Endothelial cell of umbilical vein (primary cell): Measurements from ENCODE around the gene RER1. TPM values are rescaled to one million over a fixed set of nuclear protein-coding genes. Genes with fewer than 3 reads are reported as not detected.

Experiments used
- BruUV-seq: library from RNA; stranded (reverse); fragments of 400-500 nt; replicated peaks from 2 replicates; lab custom pipeline; 2021; lab: Mats Ljungman, UMichigan
- CTCF ChIA-PET: fragments of 300-600, 350-600 bp; sonication (Branson Sonifier 250); formaldehyde crosslinking; loops from one replicate; lab custom pipeline; 2021; ENCODE audit warnings: antibody characterized with exemption, inconsistent platforms; lab: Charles Lee
- POLR2A ChIA-PET: fragments of 300-600, 350-600 bp; sonication (Branson Sonifier 250); formaldehyde crosslinking; loops from one replicate; lab custom pipeline; 2021; ENCODE audit warnings: antibody characterized with exemption, inconsistent platforms; lab: Charles Lee
- DNase-seq: peaks from one replicate; pipeline ENCODE4 v3.0.0-alpha.2; 2011; ENCODE audit warnings: low read depth, low spot score
- FAIRE-seq: peaks from 2 replicates; lab custom pipeline; 2011; peaks lifted over from hg19 to GRCh38; lab: Jason Lieb, UNC
- H2AFZ ChIP-seq: 2 replicates; pipeline ENCODE4 v1.6.0; 2012; ENCODE audit warnings: low read depth, low read length, control low read depth, inconsistent platforms
- H3K27ac ChIP-seq: 2 replicates; pipeline ENCODE4 v1.5.1; 2011; ENCODE audit warnings: low read depth, mild to moderate bottlenecking, control low read depth, low read length, moderate library complexity; ENCODE audit not compliant: insufficient read depth
- H3K27me3 ChIP-seq, 2 experiments: 2 replicates each; pipeline versions ENCODE4 v1.6.0 to v1.6.1; 2011; ENCODE audit warnings: low read length in 2 of 2, mixed read lengths in 1 of 2; ENCODE audit not compliant: control insufficient read depth in 2 of 2, insufficient read depth in 2 of 2
- H3K36me3 ChIP-seq, 2 experiments: 2 replicates in 1 of 2; 3 replicates in 1 of 2; pipeline ENCODE4 v1.5.1; 2011; ENCODE audit warnings: low read length in 2 of 2, mild to moderate bottlenecking in 1 of 2, moderate library complexity in 1 of 2; ENCODE audit not compliant: control insufficient read depth in 2 of 2, insufficient read depth in 2 of 2; ENCODE audit errors: extremely low read depth in 1 of 2
- H3K4me1 ChIP-seq: 3 replicates; pipeline ENCODE4 v1.5.1; 2011; ENCODE audit warnings: mild to moderate bottlenecking, low read length; ENCODE audit not compliant: control insufficient read depth, insufficient read depth; ENCODE audit errors: extremely low read depth
- H3K4me2 ChIP-seq: 2 replicates; pipeline ENCODE4 v1.6.1; 2011; ENCODE audit warnings: low read length, control low read depth, mixed read lengths; ENCODE audit not compliant: insufficient read depth
- H3K4me3 ChIP-seq, 3 experiments: fragments of 200-600 bp in 1 of 3; sonication (generic), shearing (Covaris generic) in 1 of 3; replicated peaks in 1 of 3; 2 replicates each; pipeline ENCODE4 v1.5.1; 2011 to 2016; ENCODE audit warnings: control low read depth in 3 of 3, low read length in 3 of 3, mild to moderate bottlenecking in 2 of 3, inconsistent platforms in 1 of 3, low read depth in 1 of 3, moderate library complexity in 1 of 3; ENCODE audit not compliant: insufficient read depth in 1 of 3
- H3K79me2 ChIP-seq: 2 replicates; pipeline ENCODE4 v1.6.0; 2012; ENCODE audit warnings: low read length, inconsistent platforms; ENCODE audit not compliant: control insufficient read depth, insufficient read depth
- H3K9ac ChIP-seq: replicated peaks from 2 replicates; pipeline ENCODE3; 2011; ENCODE audit warnings: low read length, control low read depth; ENCODE audit not compliant: insufficient read depth; ENCODE audit errors: extremely low read depth
- H3K9me1 ChIP-seq: replicated peaks from 3 replicates; pipeline ENCODE4 v1.6.0; 2011; ENCODE audit warnings: mild to moderate bottlenecking, low read length; ENCODE audit not compliant: control insufficient read depth, insufficient read depth; ENCODE audit errors: extremely low read depth
- H3K9me3 ChIP-seq: replicated peaks from 2 replicates; pipeline ENCODE4 v1.5.1; 2012; ENCODE audit warnings: low read length, inconsistent platforms; ENCODE audit not compliant: control insufficient read depth, insufficient read depth
- H4K20me1 ChIP-seq: replicated peaks from 2 replicates; pipeline ENCODE3; 2011; ENCODE audit warnings: mild to moderate bottlenecking, low read length; ENCODE audit not compliant: control insufficient read depth, insufficient read depth; ENCODE audit errors: extremely low read depth
- EZH2 ChIP-seq: IDR thresholded peaks from 2 replicates; pipeline ENCODE4 v1.6.1; 2012; ENCODE audit warnings: borderline replicate concordance, low read depth, mild to moderate bottlenecking, moderate library complexity, low read length, inconsistent platforms; ENCODE audit not compliant: severe bottlenecking
- FOS ChIP-seq: IDR thresholded peaks from 2 replicates; pipeline ENCODE4 v1.6.1; 2011; ENCODE audit warnings: mild to moderate bottlenecking, low read length, moderate library complexity, borderline replicate concordance; ENCODE audit not compliant: insufficient read depth
- GATA2 ChIP-seq: IDR thresholded peaks from 2 replicates; pipeline ENCODE4 v1.7.0; 2011; ENCODE audit warnings: low read depth, mild to moderate bottlenecking, moderate library complexity, mixed read lengths, low read length; ENCODE audit not compliant: insufficient read length, insufficient read depth
- JUN ChIP-seq: IDR thresholded peaks from 2 replicates; pipeline ENCODE4 v1.6.1; 2011; ENCODE audit warnings: borderline replicate concordance, low read depth; ENCODE audit not compliant: insufficient read length, insufficient read depth
- MYC ChIP-seq: IDR thresholded peaks from one replicate; pipeline ENCODE4 v1.6.1; 2011; ENCODE audit warnings: mild to moderate bottlenecking, low read depth, low read length
- POLR2A ChIP-seq: IDR thresholded peaks from 2 replicates; pipeline ENCODE4 v1.6.1; 2012; ENCODE audit warnings: low read depth, mild to moderate bottlenecking, control low read depth, low read length
- POLR2AphosphoS5 ChIP-seq: IDR thresholded peaks from 2 replicates; pipeline ENCODE4 v1.6.1; 2012; ENCODE audit warnings: low read depth, mild to moderate bottlenecking, control low read depth, low read length, moderate library complexity; ENCODE audit not compliant: insufficient read depth
- dilution Hi-C: fragments of 300-500 bp; cut with MboI; formaldehyde crosslinking; loops from one replicate; pipeline ENCODE4 v1.15.0; 2019; ENCODE audit warnings: low sequenced_read_pairs; ENCODE audit not compliant: extremely low pct_ligation_motif_present
- intact Hi-C: fragments of 100-400 bp; cut with micrococcal nuclease; formaldehyde crosslinking; loops from one replicate; pipeline ENCODE4 v1.10.0; 2022
- polyA plus RNA-seq, 4 experiments: library from polyadenylated mRNA; depleted of rRNA in 3 of 4; stranded (reverse) in 3 of 4; unstranded in 1 of 4; fragments of >200 nt; gene quantifications; 2 replicates each; pipeline versions ENCODE4 v1.2.1 to v1.2.3, GENCODE V29; 2011 to 2012; ENCODE audit warnings: missing spikeins in 1 of 4
- total RNA-seq: library from RNA; stranded (reverse); gene quantifications from 2 replicates; pipeline ENCODE4 v1.2.3, GENCODE V29; 2021
- TF ChIP-seq, protein P1 (sequence below): IDR thresholded peaks from 2 replicates; pipeline ENCODE4 v1.6.1; 2011; ENCODE audit not compliant: insufficient read depth, insufficient read length
- TF ChIP-seq, protein P2 (sequence below), 2 donors: IDR thresholded peaks; 1 replicate in 1 of 2; 2 replicates in 1 of 2; pipeline ENCODE4 v1.5.1; 2011; ENCODE audit warnings: low read length in 2 of 2, mild to moderate bottlenecking in 2 of 2, moderate library complexity in 2 of 2, control low read depth in 1 of 2, inconsistent platforms in 1 of 2, low read depth in 1 of 2; ENCODE audit not compliant: insufficient read depth in 1 of 2; ENCODE audit errors: extremely low read depth in 1 of 2

RER1 gene
- total and polyA plus RNA-seq, 2 donors (not counting 3 experiments of a cell fraction or from before 2014, with no cell fraction given): 179 to 292 TPM

- BruUV-seq: no TSS peak
- no peak for TF ChIP-seq EZH2
- TF ChIP-seq GATA2: no peak
- no peak for TF ChIP-seq FOS
- TF ChIP-seq POLR2AphosphoS5: no peak
- TF ChIP-seq, protein P1, sequence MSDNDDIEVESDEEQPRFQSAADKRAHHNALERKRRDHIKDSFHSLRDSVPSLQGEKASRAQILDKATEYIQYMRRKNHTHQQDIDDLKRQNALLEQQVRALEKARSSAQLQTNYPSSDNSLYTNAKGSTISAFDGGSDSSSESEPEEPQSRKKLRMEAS: no peak
- TF ChIP-seq JUN: no peak
- TF ChIP-seq, protein P2, sequence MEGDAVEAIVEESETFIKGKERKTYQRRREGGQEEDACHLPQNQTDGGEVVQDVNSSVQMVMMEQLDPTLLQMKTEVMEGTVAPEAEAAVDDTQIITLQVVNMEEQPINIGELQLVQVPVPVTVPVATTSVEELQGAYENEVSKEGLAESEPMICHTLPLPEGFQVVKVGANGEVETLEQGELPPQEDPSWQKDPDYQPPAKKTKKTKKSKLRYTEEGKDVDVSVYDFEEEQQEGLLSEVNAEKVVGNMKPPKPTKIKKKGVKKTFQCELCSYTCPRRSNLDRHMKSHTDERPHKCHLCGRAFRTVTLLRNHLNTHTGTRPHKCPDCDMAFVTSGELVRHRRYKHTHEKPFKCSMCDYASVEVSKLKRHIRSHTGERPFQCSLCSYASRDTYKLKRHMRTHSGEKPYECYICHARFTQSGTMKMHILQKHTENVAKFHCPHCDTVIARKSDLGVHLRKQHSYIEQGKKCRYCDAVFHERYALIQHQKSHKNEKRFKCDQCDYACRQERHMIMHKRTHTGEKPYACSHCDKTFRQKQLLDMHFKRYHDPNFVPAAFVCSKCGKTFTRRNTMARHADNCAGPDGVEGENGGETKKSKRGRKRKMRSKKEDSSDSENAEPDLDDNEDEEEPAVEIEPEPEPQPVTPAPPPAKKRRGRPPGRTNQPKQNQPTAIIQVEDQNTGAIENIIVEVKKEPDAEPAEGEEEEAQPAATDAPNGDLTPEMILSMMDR (IDR thresholded peaks at IDR 0.05; ENCODE audit: extremely low read depth in 1 of 2, insufficient read depth in 1 of 2, low read depth in 1 of 2, low read length in 2 of 2): no peak
- no peak for TF ChIP-seq MYC
- no peak for TF ChIP-seq POLR2A
- DNase-seq (no peak), FAIRE-seq (no peak)
- H3K9me1 ChIP-seq: no peaks in the 10 kb centered on the region
- no peak overlapping the region for H3K9ac ChIP-seq
- POLR2A ChIA-PET: no interaction called here
- no peak overlapping the region for H3K4me3 ChIP-seq
- H3K36me3 ChIP-seq: no peaks in the 10 kb centered on the region
- H2AFZ ChIP-seq: no peak overlapping the region
- CTCF ChIA-PET: interaction anchor here (1.7 kb wide), 1 partner anchor 1008 kb away, joined by 5 read pairs; no protein-coding TSS in a partner anchor
- no peak overlapping the region for H3K27ac ChIP-seq
- peaks cover 4% of the 10 kb centered on the region for H3K79me2 ChIP-seq
- dilution Hi-C loops: no loop called here
- peaks cover 10% of the 10 kb centered on the region for H3K4me1 ChIP-seq
- H3K27me3 ChIP-seq: no peaks in the 10 kb centered on the region
- H3K4me2 ChIP-seq: no peak overlapping the region
- H3K9me3 ChIP-seq: no peaks in the 10 kb centered on the region
- H4K20me1 ChIP-seq: no peaks in the 10 kb centered on the region
- intact Hi-C loops: no loop called here
These were observed 24.8 kb downstream of the RER1 start for GRCh38 chr1:2416403-2416802.
